SU-DHL-6 (cell line): Measurements from ENCODE around the gene THEM5.

Experiments used
- H2AFZ ChIP-seq: fragments of 200-600 bp; sonication (generic); 2 replicates; pipeline ENCODE4 v1.6.1; 2014; ENCODE audit warnings: low read depth, mild to moderate bottlenecking, moderate library complexity, mixed read lengths, antibody characterized with exemption, low read length; ENCODE audit not compliant: severe bottlenecking
- H3F3A ChIP-seq: fragments of 200-600 bp; shearing (Covaris generic); 2 replicates; pipeline ENCODE4 v1.6.0; 2016; ENCODE audit warnings: antibody characterized with exemption, mild to moderate bottlenecking; ENCODE audit not compliant: insufficient read depth
- H3K27ac ChIP-seq: fragments of 200-600 bp; sonication (generic); 2 replicates; pipeline ENCODE4 v1.5.1; 2016; ENCODE audit warnings: low read depth, mild to moderate bottlenecking, low read length, moderate library complexity, mixed read lengths
- H3K27me3 ChIP-seq: fragments of 200-600 bp; sonication (generic), shearing (Covaris generic); 2 replicates; pipeline ENCODE4 v1.6.0; 2014; ENCODE audit warnings: mild to moderate bottlenecking, low read length
- H3K36me3 ChIP-seq: fragments of 200-600 bp; sonication (generic); 2 replicates; pipeline ENCODE4 v1.6.1; 2014; ENCODE audit warnings: mild to moderate bottlenecking, low read length, mixed read lengths
- H3K4me2 ChIP-seq: fragments of 300-600, 200-600 bp; shearing (Covaris generic), sonication (generic); 2 replicates; pipeline ENCODE4 v1.6.0; 2014; ENCODE audit warnings: low read length, low read depth, mild to moderate bottlenecking; ENCODE audit not compliant: poor library complexity, severe bottlenecking
- H3K4me3 ChIP-seq: fragments of 200-600 bp; sonication (generic); 2 replicates; pipeline ENCODE4 v1.5.1; 2014; ENCODE audit warnings: antibody characterized with exemption, low read length, mild to moderate bottlenecking, mixed read lengths; ENCODE audit not compliant: insufficient read depth, poor library complexity, severe bottlenecking
- H3K79me2 ChIP-seq: fragments of 200-600 bp; sonication (generic); 2 replicates; pipeline ENCODE4 v1.6.1; 2014; ENCODE audit warnings: mild to moderate bottlenecking, low read length, moderate library complexity; ENCODE audit not compliant: insufficient read depth
- H3K9ac ChIP-seq: fragments of 200-600 bp; sonication (generic); 2 replicates; pipeline ENCODE4 v1.7.0; 2014; ENCODE audit warnings: mild to moderate bottlenecking, low read length
- H3K9me2 ChIP-seq: fragments of 200-600 bp; sonication (generic); replicated peaks from 2 replicates; pipeline ENCODE4 v1.6.1; 2014; ENCODE audit warnings: low read length; ENCODE audit not compliant: insufficient read depth
- H3K9me3 ChIP-seq: fragments of 200-600 bp; sonication (generic); 2 replicates; pipeline ENCODE4 v1.6.1; 2014; ENCODE audit warnings: low read length, mixed read lengths; ENCODE audit not compliant: insufficient read depth
- H4K20me1 ChIP-seq: fragments of 200-600 bp; sonication (generic); 2 replicates; pipeline ENCODE4 v1.6.1; 2014; ENCODE audit warnings: low read depth, mild to moderate bottlenecking, antibody characterized with exemption, low read length, moderate library complexity, mixed read lengths
- CTCF ChIP-seq: fragments of 200-600 bp; sonication (generic); IDR thresholded peaks from one replicate; pipeline ENCODE4 v1.5.1; 2017; ENCODE audit warnings: antibody characterized with exemption, mild to moderate bottlenecking, low read length, moderate library complexity; ENCODE audit not compliant: insufficient read depth, poor library complexity, severe bottlenecking
- EZH2phosphoT487 ChIP-seq: fragments of 200-600 bp; sonication (generic), shearing (Covaris generic); conservative IDR thresholded peaks from 2 replicates; pipeline ENCODE4 v1.6.1; 2018; ENCODE audit warnings: mild to moderate bottlenecking, antibody characterized with exemption, low read length, moderate library complexity, mixed read lengths

THEM5 gene

GRCh38 chr1:151809985-151810556, 43.4 kb downstream of the THEM5 start:
- TF ChIP-seq CTCF (no peak), EZH2phosphoT487 (no peak)
- H3K4me3 ChIP-seq, result no peak overlapping the region
- no peak overlapping the region for H3K9ac ChIP-seq
- no peak overlapping the region for H3K4me2 ChIP-seq
- H3K27me3 ChIP-seq, result no peaks in the 10 kb centered on the region
- H3K79me2 ChIP-seq, result no peaks in the 10 kb centered on the region
- H3F3A ChIP-seq, result no peaks in the 10 kb centered on the region
- no peaks in the 10 kb centered on the region for H3K9me3 ChIP-seq
- H4K20me1 ChIP-seq, result no peaks in the 10 kb centered on the region
- H3K36me3 ChIP-seq, result no peaks in the 10 kb centered on the region
- H3K9me2 ChIP-seq, result no peaks in the 10 kb centered on the region
- H3K27ac ChIP-seq, result no peak overlapping the region
- H2AFZ ChIP-seq, result no peak overlapping the region

GRCh38 chr1:151809290-151809984, 44.1 kb downstream of the THEM5 start:
- H3K79me2 ChIP-seq, result no peaks in the 10 kb centered on the region
- H3K4me2 ChIP-seq, result no peak overlapping the region
- no peak overlapping the region for H2AFZ ChIP-seq
- H3K9ac ChIP-seq, result no peak overlapping the region
- no peaks in the 10 kb centered on the region for H3F3A ChIP-seq
- H3K36me3 ChIP-seq, result no peaks in the 10 kb centered on the region
- no peaks in the 10 kb centered on the region for H3K9me2 ChIP-seq
- no peaks in the 10 kb centered on the region for H3K9me3 ChIP-seq
- no peak for TF ChIP-seq CTCF
- no peak for TF ChIP-seq EZH2phosphoT487
- H4K20me1 ChIP-seq, result no peaks in the 10 kb centered on the region
- no peaks in the 10 kb centered on the region for H3K27me3 ChIP-seq
- H3K27ac ChIP-seq, result no peak overlapping the region
- H3K4me3 ChIP-seq, result no peak overlapping the region

GRCh38 chr1:151807766-151808165, 45.7 kb downstream of the THEM5 start:
- H3K27me3 ChIP-seq, result no peaks in the 10 kb centered on the region
- H3K4me3 ChIP-seq, result no peak overlapping the region
- no peak for TF ChIP-seq EZH2phosphoT487
- TF ChIP-seq CTCF, result no peak

More at GRCh38 chr1:151807766-151808165, 45.7 kb downstream of the THEM5 start:
- Histone ChIP-seq H3K4me2 (no peak overlapping the region), H3F3A (no peaks in the 10 kb centered on the region), H2AFZ (no peak overlapping the region), H3K36me3 (no peaks in the 10 kb centered on the region), H3K9ac (no peak overlapping the region), H3K9me3 (no peaks in the 10 kb centered on the region), H3K79me2 (no peaks in the 10 kb centered on the region), H4K20me1 (no peaks in the 10 kb centered on the region), H3K9me2 (no peaks in the 10 kb centered on the region), H3K27ac (no peak overlapping the region)
